ENCODE results near the gene BTBD16. TPM values are rescaled to one million over a fixed set of nuclear protein-coding genes. Genes with fewer than 3 reads are reported as not detected.

The BTBD16 gene
- total and polyA plus RNA-seq, 2 of the 4 experiments (the other 2 are of a cell fraction): not detected

DNA sequence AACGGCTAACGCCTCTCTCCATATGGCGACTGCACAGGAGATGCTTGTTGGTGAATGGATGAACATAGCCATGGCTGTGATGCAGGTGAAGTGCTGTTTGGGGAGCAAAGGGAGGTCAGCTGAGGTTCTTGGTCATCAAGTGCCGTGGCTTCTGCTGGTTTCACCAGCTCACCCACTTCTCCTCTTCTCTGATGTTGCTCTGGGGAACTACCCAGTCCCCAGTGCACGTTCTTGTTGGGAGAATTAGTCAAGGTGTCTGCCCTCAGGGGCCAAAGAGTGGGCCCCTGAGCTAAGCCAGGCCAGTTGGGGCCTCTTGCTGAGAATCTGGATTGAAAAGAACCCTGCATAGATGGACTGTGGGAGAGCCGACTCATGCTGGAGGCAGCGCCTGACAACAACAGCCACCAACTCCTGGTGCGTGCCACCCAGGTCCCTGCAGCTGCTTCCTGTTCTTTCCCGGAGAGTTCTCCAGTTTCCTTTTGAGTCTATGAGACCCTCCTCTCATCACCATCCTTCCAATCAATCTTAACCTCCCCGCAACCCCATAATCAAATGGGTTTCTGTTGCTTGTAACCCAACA lies 3.0 kb downstream of the BTBD16 start:
- Histone ChIP-seq H3K4ac (ENCODE audit: low read depth, low read length) (no peak overlapping the region), H2BK120ac (ENCODE audit: low read depth, low read length) (no peak overlapping the region), H3K27me3 (ENCODE audit: control insufficient read depth, insufficient read depth, low read length) (no peaks in the 10 kb centered on the region), H2BK20ac (ENCODE audit: low read depth, low read length) (no peak overlapping the region), H3K18ac (ENCODE audit: low read depth, low read length) (no peak overlapping the region), H4K91ac (ENCODE audit: insufficient read depth, low read depth, low read length) (no peak overlapping the region), H2BK5ac (ENCODE audit: low read depth, low read length, poor library complexity, severe bottlenecking) (no peak overlapping the region), H4K20me1 (ENCODE audit: insufficient read depth, low read length) (no peaks in the 10 kb centered on the region), H3K56ac (ENCODE audit: extremely low read depth, insufficient read depth, low read length) (no peak overlapping the region), H3K14ac (replicated peaks; ENCODE audit: low read depth, low read length) (no peak overlapping the region; the same call in 1 of the 2 replicates), H4K8ac (ENCODE audit: low read depth in 2 of 2, low read length in 2 of 2) (no peak overlapping the region), H2AK9ac (replicated peaks; ENCODE audit: low read depth, low read length, poor library complexity) (no peak overlapping the region), H2AFZ (replicated peaks; ENCODE audit: low read length, poor library complexity) (no peak overlapping the region), H3K9me1 (ENCODE audit: insufficient read depth, low read length) (peaks cover 4% of the 10 kb centered on the region; the same call in 1 of the 2 replicates), H3K36me3 (ENCODE audit: control insufficient read depth, insufficient read depth, low read length) (no peaks in the 10 kb centered on the region), H3K9ac (ENCODE audit: low read depth, low read length) (no peak overlapping the region), H3K4me2 (ENCODE audit: low read depth, low read length) (no peak overlapping the region), H4K5ac (ENCODE audit: low read depth, low read length) (no peak overlapping the region), H3K9me3 (ENCODE audit: control insufficient read depth, insufficient read depth, low read length) (no peaks in the 10 kb centered on the region), H2AK5ac (ENCODE audit: low read depth, low read length) (no peak overlapping the region), H3K79me1 (ENCODE audit: low read depth in 1 of 2, low read length in 2 of 2) (no peaks in the 10 kb centered on the region), H3K4me3 (ENCODE audit: insufficient read depth, low read depth, low read length) (no peak overlapping the region), H3K23ac (ENCODE audit: low read depth, low read length) (no peak overlapping the region), H3K27ac (ENCODE audit: insufficient read depth, low read length) (no peak overlapping the region), H2BK15ac (ENCODE audit: low read depth, low read length) (no peak overlapping the region), H3K4me1 (ENCODE audit: control insufficient read depth, insufficient read depth, low read length) (0 out of 2 replicates have a peak, but pooled peaks cover 1% of the 10 kb centered on the region)
- POLR2A ChIA-PET (ENCODE audit: unreplicated experiment): no interaction called here
- dilution Hi-C loops (cut with HindIII; ENCODE audit: low sequenced_read_pairs, unreplicated experiment) (no loop called here), in situ Hi-C loops (cut with MboI; ENCODE audit: low sequenced_read_pairs) (no loop called here), intact Hi-C loops (cut with micrococcal nuclease) (no loop called here)
- 84% methylated on average over 5 of the region's 10 CpGs; no CpG with 5 or more reads in 1 of the 2 experiments for WGBS, 2 experiments (ENCODE audit: extremely low coverage in 2 of 2, insufficient read length in 1 of 2)
- DNase-seq (no peak), ATAC-seq (ENCODE audit: low read depth) (no peak)
- CTCF ChIA-PET: interaction anchor here (1.0 kb wide), 1 partner anchor 10 kb away, joined by 3 read pairs; no protein-coding TSS in a partner anchor
- TF ChIP-seq, protein P1, sequence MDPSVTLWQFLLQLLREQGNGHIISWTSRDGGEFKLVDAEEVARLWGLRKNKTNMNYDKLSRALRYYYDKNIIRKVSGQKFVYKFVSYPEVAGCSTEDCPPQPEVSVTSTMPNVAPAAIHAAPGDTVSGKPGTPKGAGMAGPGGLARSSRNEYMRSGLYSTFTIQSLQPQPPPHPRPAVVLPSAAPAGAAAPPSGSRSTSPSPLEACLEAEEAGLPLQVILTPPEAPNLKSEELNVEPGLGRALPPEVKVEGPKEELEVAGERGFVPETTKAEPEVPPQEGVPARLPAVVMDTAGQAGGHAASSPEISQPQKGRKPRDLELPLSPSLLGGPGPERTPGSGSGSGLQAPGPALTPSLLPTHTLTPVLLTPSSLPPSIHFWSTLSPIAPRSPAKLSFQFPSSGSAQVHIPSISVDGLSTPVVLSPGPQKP (IDR thresholded peaks at IDR 0.05; ENCODE audit: borderline replicate concordance, low read depth, low read length): no peak
- TF ChIP-seq, protein P2, sequence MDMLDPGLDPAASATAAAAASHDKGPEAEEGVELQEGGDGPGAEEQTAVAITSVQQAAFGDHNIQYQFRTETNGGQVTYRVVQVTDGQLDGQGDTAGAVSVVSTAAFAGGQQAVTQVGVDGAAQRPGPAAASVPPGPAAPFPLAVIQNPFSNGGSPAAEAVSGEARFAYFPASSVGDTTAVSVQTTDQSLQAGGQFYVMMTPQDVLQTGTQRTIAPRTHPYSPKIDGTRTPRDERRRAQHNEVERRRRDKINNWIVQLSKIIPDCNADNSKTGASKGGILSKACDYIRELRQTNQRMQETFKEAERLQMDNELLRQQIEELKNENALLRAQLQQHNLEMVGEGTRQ (IDR thresholded peaks at IDR 0.05; ENCODE audit: low read depth, low read length): no peak
- TF ChIP-seq MAZ (IDR thresholded peaks at IDR 0.05; ENCODE audit: borderline replicate concordance, low read depth, low read length) (no peak), RCOR1 (IDR thresholded peaks at IDR 0.05; ENCODE audit: insufficient replicate concordance, low read length) (no peak), SMC3 (IDR thresholded peaks at IDR 0.05; ENCODE audit: low read depth, low read length) (no peak), RAD21 (IDR thresholded peaks at IDR 0.05; ENCODE audit: low read length) (no peak), MXI1 (IDR thresholded peaks at IDR 0.05; ENCODE audit: borderline replicate concordance, low read depth, low read length) (no peak), FOS (IDR thresholded peaks at IDR 0.05; ENCODE audit: low read depth, low read length) (no peak), BHLHE40 (IDR thresholded peaks at IDR 0.05; ENCODE audit: low read depth, low read length) (no peak), CHD1 (IDR thresholded peaks at IDR 0.05; ENCODE audit: low read depth, low read length) (no peak), MAFK (IDR thresholded peaks at IDR 0.05; ENCODE audit: low read depth, low read length) (no peak), NFE2L2 (IDR thresholded peaks at IDR 0.05; ENCODE audit: low read depth, low read length) (no peak), CEBPB (IDR thresholded peaks at IDR 0.05; ENCODE audit: low read depth, low read length) (no peak)
- TF ChIP-seq, protein P3, sequence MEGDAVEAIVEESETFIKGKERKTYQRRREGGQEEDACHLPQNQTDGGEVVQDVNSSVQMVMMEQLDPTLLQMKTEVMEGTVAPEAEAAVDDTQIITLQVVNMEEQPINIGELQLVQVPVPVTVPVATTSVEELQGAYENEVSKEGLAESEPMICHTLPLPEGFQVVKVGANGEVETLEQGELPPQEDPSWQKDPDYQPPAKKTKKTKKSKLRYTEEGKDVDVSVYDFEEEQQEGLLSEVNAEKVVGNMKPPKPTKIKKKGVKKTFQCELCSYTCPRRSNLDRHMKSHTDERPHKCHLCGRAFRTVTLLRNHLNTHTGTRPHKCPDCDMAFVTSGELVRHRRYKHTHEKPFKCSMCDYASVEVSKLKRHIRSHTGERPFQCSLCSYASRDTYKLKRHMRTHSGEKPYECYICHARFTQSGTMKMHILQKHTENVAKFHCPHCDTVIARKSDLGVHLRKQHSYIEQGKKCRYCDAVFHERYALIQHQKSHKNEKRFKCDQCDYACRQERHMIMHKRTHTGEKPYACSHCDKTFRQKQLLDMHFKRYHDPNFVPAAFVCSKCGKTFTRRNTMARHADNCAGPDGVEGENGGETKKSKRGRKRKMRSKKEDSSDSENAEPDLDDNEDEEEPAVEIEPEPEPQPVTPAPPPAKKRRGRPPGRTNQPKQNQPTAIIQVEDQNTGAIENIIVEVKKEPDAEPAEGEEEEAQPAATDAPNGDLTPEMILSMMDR (conservative IDR thresholded peaks at IDR 0.05; ENCODE audit: low read depth, low read length): no peak
- BruUV-seq (replicated peaks): no TSS peak

All from IMR-90 (cell line).